Suprapubic skin (tissue), 4 donors: Measurements from ENCODE around the gene GNLY. TPM values are rescaled to one million over a fixed set of nuclear protein-coding genes. Genes with fewer than 3 reads are reported as not detected.
"Not testable (repeated sequence)": the region's sequence is repeated elsewhere in the genome, so short reads cannot be mapped to it uniquely, and the experiment has no call there.

Experiments used
- DNase-seq, 2 donors: peaks; one replicate each; pipeline ENCODE4 v3.0.0-alpha.2; 2019; ENCODE audit warnings: low spot score in 2 of 2
- H3K27ac ChIP-seq: fragments of 200-600 bp; sonication (generic); one replicate; pipeline ENCODE4 v1.5.1; 2019
- H3K27me3 ChIP-seq: fragments of 200-600 bp; sonication (generic); one replicate; pipeline ENCODE4 v1.5.1; 2019
- H3K36me3 ChIP-seq: fragments of 200-600 bp; sonication (generic); one replicate; pipeline ENCODE4 v1.5.1; 2019
- H3K4me1 ChIP-seq: fragments of 200-600 bp; sonication (generic); one replicate; pipeline ENCODE4 v1.5.1; 2019
- H3K4me3 ChIP-seq: fragments of 200-600 bp; sonication (generic); one replicate; pipeline ENCODE4 v1.5.1; 2019; ENCODE audit warnings: mild to moderate bottlenecking
- H3K9me3 ChIP-seq: fragments of 200-600 bp; sonication (generic); one replicate; pipeline ENCODE4 v1.5.1; 2019
- CTCF ChIP-seq, 2 donors: fragments of 200-600 bp in 1 of 2; fragments of 450-650 bp in 1 of 2; sonication (generic) in 1 of 2; IDR thresholded peaks; one replicate each; pipeline ENCODE4 v1.5.1; 2016 to 2019; ENCODE audit warnings: antibody characterized with exemption in 2 of 2, mild to moderate bottlenecking in 1 of 2, moderate library complexity in 1 of 2
- EP300 ChIP-seq: sonication (generic); formaldehyde crosslinking; IDR thresholded peaks from one replicate; pipeline ENCODE4 v1.6.1; 2017; ENCODE audit warnings: antibody characterized with exemption
- POLR2A ChIP-seq, 2 donors: fragments of 450-650 bp; IDR thresholded peaks; one replicate each; pipeline ENCODE4 v1.6.1; 2017; ENCODE audit warnings: antibody characterized with exemption in 2 of 2, mild to moderate bottlenecking in 2 of 2, moderate library complexity in 2 of 2
- POLR2AphosphoS5 ChIP-seq, 3 donors: sonication (generic); formaldehyde crosslinking; IDR thresholded peaks; one replicate each; pipeline ENCODE4 v1.6.1; 2017; ENCODE audit warnings: antibody characterized with exemption in 3 of 3
- WGBS: methylation state at CpG from one replicate; pipeline ENCODE4 v1.1.5; 2018; 5-methylcytosine and 5-hydroxymethylcytosine counted together
- total RNA-seq, 4 donors: library from RNA; depleted of rRNA; stranded (reverse); fragments of >200 nt; gene quantifications; one replicate each; pipeline ENCODE4 v1.1.0, GENCODE V29; 2016

Gene GNLY
- total RNA-seq, 4 donors from 2014 or later = 1.6 to 4.8 (median 1.9) TPM; not detected in 1

GRCh38 chr2:85669549-85669948 lies 24.6 kb upstream of the GNLY start:
- Histone ChIP-seq H3K36me3 (no peaks in the 10 kb centered on the region), H3K27ac (no peak overlapping the region), H3K4me1 (no peaks in the 10 kb centered on the region), H3K9me3 (no peaks in the 10 kb centered on the region), H3K27me3 (no peaks in the 10 kb centered on the region), H3K4me3 (no peak overlapping the region)
- peak in 1 of 2 donors; percentile 8 for DNase-seq
- WGBS = 86% methylated on average over 5 of the region's 5 CpGs
- no peak for TF ChIP-seq EP300
- no peak for TF ChIP-seq CTCF (IDR thresholded peaks at IDR 0.05)
- TF ChIP-seq POLR2A (IDR thresholded peaks at IDR 0.05) = no peak
- no peak for TF ChIP-seq POLR2AphosphoS5 (IDR thresholded peaks at IDR 0.05)

GRCh38 chr2:85670416-85670815 lies 23.7 kb upstream of the GNLY start:
- H3K36me3 ChIP-seq, H3K9me3 ChIP-seq, H3K27ac ChIP-seq, H3K4me1 ChIP-seq, H3K27me3 ChIP-seq, H3K4me3 ChIP-seq: not testable (repeated sequence)
- DNase-seq = peak in 1 of 2 donors; percentile 55
- WGBS = 92% methylated on average over 13 of the region's 13 CpGs

GRCh38 chr2:85672456-85672855 lies 21.7 kb upstream of the GNLY start:
- no peak overlapping the region for H3K4me3 ChIP-seq
- H3K9me3 ChIP-seq = no peaks in the 10 kb centered on the region
- no peaks in the 10 kb centered on the region for H3K27me3 ChIP-seq
- no peaks in the 10 kb centered on the region for H3K4me1 ChIP-seq
- H3K27ac ChIP-seq = no peak overlapping the region
- DNase-seq = no peak
- 73% methylated on average over 9 of the region's 9 CpGs for WGBS
- no peaks in the 10 kb centered on the region for H3K36me3 ChIP-seq
- TF ChIP-seq EP300 (no peak), POLR2A (IDR thresholded peaks at IDR 0.05) (no peak), CTCF (IDR thresholded peaks at IDR 0.05) (no peak), POLR2AphosphoS5 (IDR thresholded peaks at IDR 0.05) (no peak)

GRCh38 chr2:85673716-85674375 lies 20.3 kb upstream of the GNLY start:
- peak in 1 of 2 donors; percentile 65 for DNase-seq
- Histone ChIP-seq H3K4me1 (peaks cover 4% of the 10 kb centered on the region), H3K9me3 (no peaks in the 10 kb centered on the region), H3K4me3 (no peak overlapping the region), H3K27me3 (no peaks in the 10 kb centered on the region), H3K27ac (peak overlapping the region; percentile 38), H3K36me3 (no peaks in the 10 kb centered on the region)
- 71% methylated on average over 11 of the region's 11 CpGs for WGBS
- no peak for TF ChIP-seq POLR2AphosphoS5 (IDR thresholded peaks at IDR 0.05)
- TF ChIP-seq CTCF (IDR thresholded peaks at IDR 0.05) = no peak
- no peak for TF ChIP-seq EP300
- TF ChIP-seq POLR2A (IDR thresholded peaks at IDR 0.05) = no peak

GRCh38 chr2:85674417-85674816 lies 19.7 kb upstream of the GNLY start:
- H3K27ac ChIP-seq = peak overlapping the region; percentile 38
- H3K4me1 ChIP-seq = peaks cover 10% of the 10 kb centered on the region
- TF ChIP-seq POLR2AphosphoS5 (IDR thresholded peaks at IDR 0.05) (peak; percentile 55 to 98 (median 79)), POLR2A (IDR thresholded peaks at IDR 0.05) (no peak)
- no peaks in the 10 kb centered on the region for H3K27me3 ChIP-seq
- H3K4me3 ChIP-seq = no peak overlapping the region
- DNase-seq = peak in 1 of 2 donors; percentile 84
- H3K36me3 ChIP-seq = no peaks in the 10 kb centered on the region
- no peaks in the 10 kb centered on the region for H3K9me3 ChIP-seq
- 88% methylated on average over 2 of the region's 2 CpGs for WGBS

GRCh38 chr2:85675427-85675826 lies 18.7 kb upstream of the GNLY start:
- TF ChIP-seq EP300 = no peak
- TF ChIP-seq POLR2AphosphoS5 (IDR thresholded peaks at IDR 0.05) = no peak
- TF ChIP-seq POLR2A (IDR thresholded peaks at IDR 0.05) = no peak
- TF ChIP-seq CTCF (IDR thresholded peaks at IDR 0.05) = no peak
- DNase-seq = peak; percentile 35 to 50
- H3K27ac ChIP-seq = no peak overlapping the region
- H3K36me3 ChIP-seq = no peaks in the 10 kb centered on the region
- peaks cover 11% of the 10 kb centered on the region for H3K4me1 ChIP-seq
- H3K27me3 ChIP-seq = no peaks in the 10 kb centered on the region
- 100% methylated on average over 6 of the region's 6 CpGs for WGBS
- H3K9me3 ChIP-seq = no peaks in the 10 kb centered on the region
- H3K4me3 ChIP-seq = no peak overlapping the region
